ENCODE data around the gene DHX30. TPM values are rescaled to one million over a fixed set of nuclear protein-coding genes. Genes with fewer than 3 reads are reported as not detected.
"Not testable (repeated sequence)": the region's sequence is repeated elsewhere in the genome, so short reads cannot be mapped to it uniquely, and the experiment has no call there.

The DHX30 gene
- total RNA-seq, 1 experiment from 2014 or later, result 84.5 TPM

GRCh38 chr3:47824541-47825473 is 21.9 kb downstream of the DHX30 start:
- CTCF ChIA-PET, result interaction anchor here (0.6 to 1.1 kb wide), 2 partner anchors 38 to 303 kb away, joined by 4 to 5 read pairs; no protein-coding TSS in a partner anchor
- intact Hi-C loops (cut with micrococcal nuclease; ENCODE audit: unreplicated experiment), result no loop called here

DNA sequence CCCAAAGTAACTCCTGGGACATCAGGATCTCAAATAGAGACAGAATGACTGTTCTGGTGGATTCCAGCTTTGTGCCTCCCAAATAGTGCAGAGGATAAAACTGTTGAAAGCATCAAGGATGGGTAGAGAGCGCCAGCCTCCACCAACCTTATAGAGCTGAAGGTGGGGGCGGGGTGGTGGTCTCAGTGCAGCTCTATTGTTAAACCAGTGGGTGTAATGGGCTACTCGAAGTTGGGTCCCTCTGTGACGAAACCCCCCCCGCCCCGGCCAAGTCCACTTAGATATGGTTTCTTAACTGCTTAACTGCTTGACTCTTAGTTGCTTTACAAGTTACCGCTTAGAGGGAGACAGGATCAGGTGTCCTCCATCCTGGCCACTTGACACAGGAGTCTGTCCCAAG is 22.7 kb downstream of the DHX30 start:
- peaks cover 19% of the 10 kb centered on the region for H3K36me3 ChIP-seq (ENCODE audit: insufficient read depth, low read length, poor library complexity, severe bottlenecking)
- no peaks in the 10 kb centered on the region for H3K9me3 ChIP-seq (ENCODE audit: low read depth, low read length, poor library complexity, severe bottlenecking)
- POLR2A ChIA-PET (ENCODE audit: low non-redundant PET), result no interaction called here
- TF ChIP-seq CTCF (conservative IDR thresholded peaks at IDR 0.05; ENCODE audit: low read depth, low read length) (no peak), EZH2 (IDR thresholded peaks at IDR 0.05; ENCODE audit: borderline replicate concordance, low read depth, low read length, poor library complexity, severe bottlenecking) (no peak)
- intact Hi-C loops (cut with micrococcal nuclease; ENCODE audit: unreplicated experiment), result no loop called here
- DNase-seq (ENCODE audit: low spot score), result no peak
- BruUV-seq (replicated peaks), result TSS peak; percentile 38
- H3K27ac ChIP-seq (ENCODE audit: low read depth, low read length, poor library complexity, severe bottlenecking), result peak overlapping the region; percentile 88
- CTCF ChIA-PET, result interaction anchor here (0.6 kb wide), 1 partner anchor 13 kb away, joined by 3 read pairs; no protein-coding TSS in a partner anchor
- H3K4me3 ChIP-seq (ENCODE audit: low read depth, low read length, poor library complexity, severe bottlenecking), result peak overlapping the region; percentile 81
- peaks cover 16% of the 10 kb centered on the region for H3K4me1 ChIP-seq (ENCODE audit: insufficient read depth, low read length, poor library complexity, severe bottlenecking)
- H3K27me3 ChIP-seq (replicated peaks; ENCODE audit: insufficient read depth, low read depth, low read length, poor library complexity), result no peaks in the 10 kb centered on the region

More at GRCh38 chr3:47824541-47825473, 21.9 kb downstream of the DHX30 start:
- Histone ChIP-seq H3K4me3 (ENCODE audit: low read depth, low read length, poor library complexity, severe bottlenecking) (peak overlapping the region; percentile 81), H3K9me3 (ENCODE audit: low read depth, low read length, poor library complexity, severe bottlenecking) (no peaks in the 10 kb centered on the region), H3K27ac (ENCODE audit: low read depth, low read length, poor library complexity, severe bottlenecking) (peak overlapping the region; percentile 88), H3K36me3 (ENCODE audit: insufficient read depth, low read length, poor library complexity, severe bottlenecking) (peaks cover 17% of the 10 kb centered on the region), H3K4me1 (ENCODE audit: insufficient read depth, low read length, poor library complexity, severe bottlenecking) (peaks cover 16% of the 10 kb centered on the region), H3K27me3 (replicated peaks; ENCODE audit: insufficient read depth, low read depth, low read length, poor library complexity) (no peaks in the 10 kb centered on the region)
- no TSS peak for BruUV-seq (replicated peaks)
- POLR2A ChIA-PET (ENCODE audit: low non-redundant PET), result interaction anchor here (0.6 kb wide), 1 partner anchor 36 kb away, joined by 4 read pairs; no protein-coding TSS in a partner anchor
- DNase-seq (ENCODE audit: low spot score), result peak; percentile 81
- TF ChIP-seq EZH2 (IDR thresholded peaks at IDR 0.05; ENCODE audit: borderline replicate concordance, low read depth, low read length, poor library complexity, severe bottlenecking) (no peak), CTCF (conservative IDR thresholded peaks at IDR 0.05; ENCODE audit: low read depth, low read length) (peak; percentile 57)

DNA sequence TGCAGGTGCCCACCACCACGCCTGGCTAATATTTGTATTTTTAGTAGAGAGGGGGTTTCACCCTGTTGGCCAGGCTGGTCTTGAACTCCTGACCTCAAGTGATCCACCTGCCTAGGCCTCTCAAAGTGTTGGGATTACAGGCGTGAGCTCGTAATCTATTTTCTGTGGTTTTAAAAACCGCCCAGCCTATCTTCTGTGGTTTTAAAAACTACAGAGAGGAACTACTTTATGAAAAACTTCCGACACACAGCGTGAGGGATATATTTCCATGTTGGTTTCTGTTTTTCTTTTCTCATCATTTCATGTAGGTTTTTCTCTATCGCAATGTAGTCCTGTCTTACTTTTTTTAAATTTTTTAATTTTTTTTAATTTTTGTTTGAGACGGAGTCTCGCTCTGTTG is 26.5 kb downstream of the DHX30 start:
- H3K9me3 ChIP-seq (ENCODE audit: low read depth, low read length, poor library complexity, severe bottlenecking); H3K4me1 ChIP-seq (ENCODE audit: insufficient read depth, low read length, poor library complexity, severe bottlenecking); CTCF ChIA-PET; DNase-seq (ENCODE audit: low spot score); POLR2A ChIA-PET (ENCODE audit: low non-redundant PET); BruUV-seq (replicated peaks); H3K27ac ChIP-seq (ENCODE audit: low read depth, low read length, poor library complexity, severe bottlenecking); H3K4me3 ChIP-seq (ENCODE audit: low read depth, low read length, poor library complexity, severe bottlenecking); intact Hi-C loops (cut with micrococcal nuclease; ENCODE audit: unreplicated experiment); H3K27me3 ChIP-seq (replicated peaks; ENCODE audit: insufficient read depth, low read depth, low read length, poor library complexity): not testable (repeated sequence)
- peaks cover 31% of the 10 kb centered on the region for H3K36me3 ChIP-seq (ENCODE audit: insufficient read depth, low read length, poor library complexity, severe bottlenecking)
